GM23338 (cell line): ENCODE data around the gene FNDC1. TPM values are rescaled to one million over a fixed set of nuclear protein-coding genes. Genes with fewer than 3 reads are reported as not detected.

Experiments
- ATAC-seq: fragments of 200-7000 bp; cut with Tn5 transposase; 3 replicates; pipeline ENCODE4 v1.9.1; 2020
- DNase-seq: peaks from one replicate; pipeline ENCODE4 v3.0.0-alpha.2; 2015; ENCODE audit warnings: low spot score
- H2AFZ ChIP-seq: fragments of 200-600 bp; sonication (generic); 2 replicates; pipeline ENCODE4 v1.8.0; 2016; ENCODE audit warnings: antibody characterized with exemption, mild to moderate bottlenecking, moderate library complexity
- H3F3A ChIP-seq: fragments of 200-600 bp; sonication (generic); replicated peaks from 2 replicates; pipeline ENCODE4 v1.8.0; 2017; ENCODE audit warnings: antibody characterized with exemption, mixed run types, low read depth
- H3K27ac ChIP-seq: fragments of 200-600 bp; sonication (generic); 2 replicates; pipeline ENCODE4 v1.6.1; 2016; ENCODE audit warnings: low read depth
- H3K27me3 ChIP-seq: fragments of 200-600 bp; sonication (generic); 2 replicates; pipeline ENCODE4 v1.8.0; 2016; ENCODE audit warnings: mild to moderate bottlenecking, mixed run types, moderate library complexity; ENCODE audit not compliant: insufficient read depth
- H3K36me3 ChIP-seq: fragments of 200-600 bp; sonication (generic); 2 replicates; pipeline ENCODE4 v1.8.0; 2016; ENCODE audit warnings: mild to moderate bottlenecking; ENCODE audit not compliant: insufficient read depth
- H3K4me1 ChIP-seq: fragments of 200-600 bp; sonication (generic); 2 replicates; pipeline ENCODE4 v1.8.0; 2016; ENCODE audit warnings: mild to moderate bottlenecking, moderate library complexity; ENCODE audit not compliant: insufficient read depth
- H3K4me2 ChIP-seq: fragments of 200-600 bp; sonication (generic); 2 replicates; pipeline ENCODE4 v1.7.1; 2017; ENCODE audit warnings: mixed run types
- H3K4me3 ChIP-seq: fragments of 200-600 bp; sonication (generic); 2 replicates; pipeline ENCODE4 v1.6.1; 2016; ENCODE audit warnings: mixed run types
- H3K79me2 ChIP-seq: fragments of 200-600 bp; sonication (generic); replicated peaks from 2 replicates; pipeline ENCODE4 v1.8.0; 2017; ENCODE audit warnings: mild to moderate bottlenecking; ENCODE audit not compliant: insufficient read depth
- H3K9me2 ChIP-seq: fragments of 200-600 bp; sonication (generic); 2 replicates; pipeline ENCODE4 v1.8.0; 2017; ENCODE audit not compliant: insufficient read depth
- H4K20me1 ChIP-seq: fragments of 200-600 bp; sonication (generic); replicated peaks from 2 replicates; pipeline ENCODE4 v1.8.0; 2017; ENCODE audit warnings: mild to moderate bottlenecking; ENCODE audit not compliant: insufficient read depth
- H3K27ac Mint-ChIP-seq: 2 replicates; pipeline ENCODE4 v1.8.0; 2020; ENCODE audit warnings: inconsistent platforms, mild to moderate bottlenecking, moderate library complexity, mixed read lengths
- H3K27me3 Mint-ChIP-seq: 3 replicates; pipeline ENCODE4 v1.8.0; 2022; ENCODE audit warnings: low read depth, mild to moderate bottlenecking, moderate library complexity, mixed read lengths, inconsistent platforms; ENCODE audit not compliant: insufficient read depth, poor library complexity
- H3K36me3 Mint-ChIP-seq: 3 replicates; pipeline ENCODE4 v1.8.0; 2021; ENCODE audit warnings: low read depth, mild to moderate bottlenecking, inconsistent platforms, moderate library complexity, mixed read lengths
- H3K4me1 Mint-ChIP-seq: 3 replicates; pipeline ENCODE4 v1.8.0; 2020; ENCODE audit warnings: mild to moderate bottlenecking, inconsistent platforms, mixed read lengths
- H3K4me3 Mint-ChIP-seq: 3 replicates; pipeline ENCODE4 v1.8.0; 2021; ENCODE audit warnings: moderate library complexity, mild to moderate bottlenecking, inconsistent platforms, mixed read lengths
- H3K9me3 Mint-ChIP-seq: 3 replicates; pipeline ENCODE4 v1.8.0; 2020; ENCODE audit warnings: moderate library complexity, mild to moderate bottlenecking, inconsistent platforms, mixed read lengths
- CREB1 ChIP-seq: fragments of 250-450 bp; sonication (Bioruptor Pico); IDR thresholded peaks from 2 replicates; pipeline ENCODE4 v1.5.0; 2020; ENCODE audit warnings: low read depth, mild to moderate bottlenecking, moderate library complexity
- CTCF ChIP-seq, 2 experiments: fragments of 200-600 bp in 1 of 2; sonication (generic) in 1 of 2; conservative IDR thresholded peaks; 2 replicates each; pipeline versions ENCODE4 v1.5.1 to v1.6.1; 2016 to 2017; ENCODE audit warnings: antibody characterized with exemption in 2 of 2, low read depth in 2 of 2, mild to moderate bottlenecking in 2 of 2, moderate library complexity in 1 of 2
- ETS1 ChIP-seq: IDR thresholded peaks from 2 replicates; pipeline ENCODE4 v1.6.1; 2016; ENCODE audit warnings: antibody characterized with exemption
- EZH2 ChIP-seq: fragments of 200-600 bp; sonication (generic); IDR thresholded peaks from one replicate; pipeline ENCODE4 v1.8.0; 2017; ENCODE audit warnings: antibody characterized with exemption, mild to moderate bottlenecking, low read depth; ENCODE audit not compliant: unreplicated experiment
- EZH2phosphoT487 ChIP-seq: fragments of 200-600 bp; sonication (generic); IDR thresholded peaks from one replicate; pipeline ENCODE4 v1.8.1; 2018; ENCODE audit warnings: antibody characterized with exemption; ENCODE audit not compliant: unreplicated experiment
- JUNB ChIP-seq: IDR thresholded peaks from one replicate; pipeline ENCODE4 v1.6.1; 2016; ENCODE audit warnings: antibody characterized with exemption; ENCODE audit not compliant: unreplicated experiment
- NANOG ChIP-seq: IDR thresholded peaks from 2 replicates; pipeline ENCODE4 v1.6.1; 2016; ENCODE audit warnings: antibody characterized with exemption, borderline replicate concordance
- POLR2AphosphoS5 ChIP-seq: IDR thresholded peaks from 2 replicates; pipeline ENCODE4 v1.6.1; 2016; ENCODE audit warnings: antibody characterized with exemption, low read depth
- REST ChIP-seq: IDR thresholded peaks from one replicate; pipeline ENCODE4 v1.6.1; 2018; ENCODE audit warnings: antibody characterized with exemption; ENCODE audit not compliant: unreplicated experiment
- STAT1 ChIP-seq: IDR thresholded peaks from one replicate; pipeline ENCODE4 v1.6.1; 2016; ENCODE audit warnings: antibody characterized with exemption; ENCODE audit not compliant: unreplicated experiment
- ZNF114 ChIP-seq: fragments of 250-450 bp; sonication (Bioruptor Pico); IDR thresholded peaks from 2 replicates; pipeline ENCODE4 v1.5.0; 2020; ENCODE audit warnings: mild to moderate bottlenecking, moderate library complexity
- ZNF331 ChIP-seq: fragments of 250-450 bp; sonication (Bioruptor Pico); IDR thresholded peaks from 2 replicates; pipeline ENCODE4 v1.5.0; 2020; ENCODE audit warnings: low read depth, mild to moderate bottlenecking, moderate library complexity
- ZNF462 ChIP-seq: fragments of 250-450 bp; sonication (Bioruptor Pico); IDR thresholded peaks from 2 replicates; pipeline ENCODE4 v1.5.0; 2020; ENCODE audit warnings: mild to moderate bottlenecking, moderate library complexity
- polyA plus RNA-seq: library from polyadenylated mRNA; unstranded; fragments of >200 nt; fragmentation: Nextera tagmentation; extraction: Ambion mirVana; gene quantifications from 2 replicates; pipeline ENCODE4 v1.2.1, GENCODE V29; 2016
- total RNA-seq: library from RNA; depleted of rRNA; stranded (reverse); fragments of >200 nt; shearing (Covaris generic); gene quantifications from 2 replicates; pipeline ENCODE4 v1.2.3, GENCODE V29; 2014

Gene FNDC1
- total and polyA plus RNA-seq, 2 experiments from 2014 or later = 0.38 to 0.57 TPM

GRCh38 chr6:159131709-159132108 lies 37.5 kb upstream of the FNDC1 start:
- Mint-ChIP-seq H3K36me3 (no peaks in the 10 kb centered on the region), H3K4me3 (no peak overlapping the region), H3K27ac (no peak overlapping the region), H3K4me1 (0 out of 3 replicates have a peak, but pooled peaks cover 2% of the 10 kb centered on the region), H3K9me3 (no peaks in the 10 kb centered on the region), H3K27me3 (peaks cover 8% of the 10 kb centered on the region)
- Histone ChIP-seq H3K79me2 (no peaks in the 10 kb centered on the region), H4K20me1 (no peaks in the 10 kb centered on the region), H3K27ac (no peak overlapping the region), H3K27me3 (no peaks in the 10 kb centered on the region), H3K4me3 (no peak overlapping the region), H3K4me2 (no peak overlapping the region), H3K9me2 (no peaks in the 10 kb centered on the region), H2AFZ (0 out of 2 replicates have a peak overlapping the region, but pooled peaks have one; percentile 14), H3K36me3 (no peaks in the 10 kb centered on the region), H3F3A (no peaks in the 10 kb centered on the region), H3K4me1 (no peaks in the 10 kb centered on the region)
- ATAC-seq (no peak), DNase-seq (no peak)
- TF ChIP-seq EZH2 (no peak), CTCF (conservative IDR thresholded peaks at IDR 0.05; ENCODE audit: low read depth in 2 of 2) (no peak), POLR2AphosphoS5 (no peak), JUNB (no peak), ETS1 (no peak), STAT1 (no peak), NANOG (no peak), ZNF331 (CRISPR knock-in tag) (no peak), ZNF462 (CRISPR knock-in tag) (no peak), REST (no peak), CREB1 (no peak), ZNF114 (CRISPR knock-in tag) (no peak), EZH2phosphoT487 (no peak)
